HepG2 (cell line): ENCODE measurements around the gene TBC1D22A.

Experiments used
- CREB1 ChIP-seq, 2 experiments: fragments of 450-650 bp in 1 of 2; IDR thresholded peaks; 2 replicates each; pipeline ENCODE4 v1.6.1; 2016 to 2017; ENCODE audit warnings: control low read depth in 1 of 2, mild to moderate bottlenecking in 1 of 2, missing compliant biosample characterization in 1 of 2, missing genetic modification characterization in 1 of 2
- CSRNP2 ChIP-seq: sonication (generic); formaldehyde crosslinking; conservative IDR thresholded peaks from 2 replicates; pipeline ENCODE4 v1.8.0; 2022; ENCODE audit warnings: low read depth, missing genetic modification reagents
- GATA4 ChIP-seq: sonication (generic); IDR thresholded peaks from 2 replicates; pipeline ENCODE4 v1.6.1; 2016; ENCODE audit warnings: antibody characterized with exemption, low read depth, borderline replicate concordance
- HDAC6 ChIP-seq: fragments of 200-600 bp; sonication (generic); IDR thresholded peaks from 2 replicates; pipeline ENCODE4 v1.7.0; 2017; ENCODE audit warnings: mild to moderate bottlenecking, antibody characterized with exemption, low read length, low read depth
- NR2F6 ChIP-seq, 2 experiments: IDR thresholded peaks; 2 replicates each; pipeline ENCODE4 v1.6.1; 2016; ENCODE audit warnings: antibody characterized with exemption in 1 of 2, mild to moderate bottlenecking in 1 of 2
- POLR2A ChIP-seq, 2 experiments: IDR thresholded peaks; 2 replicates each; pipeline ENCODE4 v1.6.1; 2011; ENCODE audit warnings: low read depth in 2 of 2, low read length in 2 of 2, mild to moderate bottlenecking in 1 of 2, moderate library complexity in 1 of 2; ENCODE audit not compliant: insufficient read depth in 1 of 2
- SP4 ChIP-seq: sonication (generic); formaldehyde crosslinking; IDR thresholded peaks from 2 replicates; pipeline ENCODE4 v1.8.1; 2023; ENCODE audit warnings: mild to moderate bottlenecking, missing genetic modification reagents

GRCh38 chr22:47155912-47156311 is 393.5 kb downstream of the TBC1D22A start:
- TF ChIP-seq CSRNP2 (CRISPR knock-in tag) (no peak), CREB1 (IDR thresholded peaks at IDR 0.05) (no peak), CREB1 (CRISPR knock-in tag; IDR thresholded peaks at IDR 0.05) (no peak), SP4 (CRISPR knock-in tag) (no peak), HDAC6 (no peak), POLR2A (IDR thresholded peaks at IDR 0.05; ENCODE audit: insufficient read depth in 1 of 2, low read depth in 2 of 2, low read length in 2 of 2) (no peak), NR2F6 (IDR thresholded peaks at IDR 0.05) (no peak), NR2F6 (CRISPR knock-in tag; IDR thresholded peaks at IDR 0.05) (no peak), GATA4 (no peak)
